ENCODE results near the gene KRTAP17-1. TPM values are rescaled to one million over a fixed set of nuclear protein-coding genes. Genes with fewer than 3 reads are reported as not detected.
"Not testable (repeated sequence)": the region's sequence is repeated elsewhere in the genome, so short reads cannot be mapped to it uniquely, and the experiment has no call there.

KRTAP17-1 gene, protein sequence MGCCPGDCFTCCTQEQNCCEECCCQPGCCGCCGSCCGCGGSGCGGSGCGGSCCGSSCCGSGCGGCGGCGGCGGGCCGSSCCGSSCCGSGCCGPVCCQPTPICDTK
- not detected for total RNA-seq (ENCODE audit: insufficient read depth, low replicate concordance)

GRCh38 chr17:41315204-41315794 is at the start of gene KRTAP17-1:
TSS of gene KRTAP17-1 (minus strand) at chr17:41315710. CDS start at chr17:41315650, 60 bp downstream.
- no peak for DNase-seq (ENCODE audit: low spot score)

- no peak for DNase-seq (ENCODE audit: low spot score)
These were observed 48.4 kb upstream of the KRTAP17-1 start for GRCh38 chr17:41363881-41364280.

- peak; percentile 2 for DNase-seq (ENCODE audit: low spot score)
These were observed 44.9 kb upstream of the KRTAP17-1 start for GRCh38 chr17:41360296-41360995.

DNA sequence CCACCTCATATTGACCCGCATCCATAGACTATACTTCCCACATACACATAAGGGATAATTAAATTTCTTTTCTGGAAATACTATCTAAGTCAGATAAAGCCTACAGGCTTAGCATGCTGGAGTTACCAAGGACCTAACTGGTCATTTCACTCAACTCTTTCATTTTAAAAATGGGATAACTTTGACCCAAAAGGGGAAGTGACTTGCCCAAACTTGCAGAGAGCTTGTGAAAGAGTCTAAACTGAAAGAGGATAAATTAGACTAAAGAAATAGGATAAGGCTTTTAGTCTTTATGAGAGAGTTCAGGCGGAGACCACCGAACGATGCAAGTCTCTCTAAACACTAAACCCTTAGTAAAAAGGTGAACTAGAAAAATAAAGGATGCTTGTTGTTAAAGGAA is 39.0 kb upstream of the KRTAP17-1 start:
- no peak for DNase-seq (ENCODE audit: low spot score)

DNA sequence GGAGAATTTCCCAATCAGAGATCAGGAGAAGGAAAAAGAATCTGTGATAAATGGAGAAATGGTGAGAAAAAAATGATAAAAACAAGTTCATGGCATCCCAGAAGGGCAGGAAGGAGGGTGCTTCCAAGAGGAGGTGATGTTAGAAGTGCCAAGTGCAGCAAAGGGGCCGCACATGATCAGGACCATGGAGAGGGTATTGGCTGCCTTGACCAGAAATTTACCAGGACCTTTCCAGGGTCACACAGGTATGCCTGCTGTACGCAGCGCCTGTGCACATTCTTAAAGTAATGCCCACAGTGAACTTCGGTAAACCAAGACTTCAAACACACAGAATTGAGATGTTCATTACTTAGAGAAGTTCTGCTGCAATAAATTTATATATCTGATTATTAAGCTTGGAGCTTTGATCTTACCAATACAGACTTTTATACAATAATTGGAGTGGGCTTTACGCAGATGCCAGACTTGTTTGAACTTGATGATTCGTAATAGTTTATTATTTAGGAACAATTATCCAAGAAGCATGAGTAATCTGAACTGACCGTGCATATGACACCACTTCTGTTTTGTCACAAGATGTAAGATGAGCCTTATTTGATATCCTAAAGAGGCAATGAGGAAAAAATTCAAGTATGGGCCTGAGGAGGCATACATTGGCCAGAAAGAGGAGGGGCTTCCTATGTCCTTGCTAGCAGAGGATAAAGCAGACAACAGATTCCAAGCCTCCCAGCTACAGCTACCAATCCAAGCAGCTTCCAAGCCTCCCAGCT is 37.3 kb upstream of the KRTAP17-1 start:
- no peak for DNase-seq (ENCODE audit: low spot score)

- DNase-seq (ENCODE audit: low spot score): no peak
These were observed 35.7 kb upstream of the KRTAP17-1 start for GRCh38 chr17:41351177-41351576.

- DNase-seq (ENCODE audit: low spot score): not testable (repeated sequence)
These were observed 34.9 kb upstream of the KRTAP17-1 start, which contains the start of gene KRT33A for GRCh38 chr17:41350381-41350878. TSS of gene KRT33A (minus strand) at chr17:41350828. CDS start at chr17:41350767, 61 bp downstream.

GRCh38 chr17:41347869-41348760 is 32.6 kb upstream of the KRTAP17-1 start:
- DNase-seq (ENCODE audit: low spot score): peak; percentile 24

DNA sequence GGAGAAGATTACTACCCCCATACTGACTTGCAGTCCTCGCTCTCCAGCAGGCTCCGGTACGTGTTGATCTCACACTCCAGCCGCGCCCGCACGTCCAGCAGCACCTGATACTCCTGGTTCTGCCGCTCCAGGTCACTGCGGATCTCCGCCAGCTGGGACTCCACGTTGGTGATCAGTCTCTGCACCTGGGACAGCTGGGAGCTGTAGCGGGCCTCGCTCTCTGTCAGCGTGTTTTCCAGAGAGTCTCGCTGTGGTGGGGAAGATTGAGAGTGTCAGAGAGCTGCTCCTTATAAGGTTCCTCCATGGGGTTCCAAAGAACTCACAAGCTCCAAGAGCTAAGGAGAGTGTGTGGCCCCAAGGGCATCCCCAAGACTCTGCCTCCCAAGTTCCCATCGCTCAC is 30.9 kb upstream of the KRTAP17-1 start:
- DNase-seq (ENCODE audit: low spot score): not testable (repeated sequence)

- DNase-seq (ENCODE audit: low spot score): no peak
These were observed 30.5 kb upstream of the KRTAP17-1 start for GRCh38 chr17:41345992-41346391.

DNA sequence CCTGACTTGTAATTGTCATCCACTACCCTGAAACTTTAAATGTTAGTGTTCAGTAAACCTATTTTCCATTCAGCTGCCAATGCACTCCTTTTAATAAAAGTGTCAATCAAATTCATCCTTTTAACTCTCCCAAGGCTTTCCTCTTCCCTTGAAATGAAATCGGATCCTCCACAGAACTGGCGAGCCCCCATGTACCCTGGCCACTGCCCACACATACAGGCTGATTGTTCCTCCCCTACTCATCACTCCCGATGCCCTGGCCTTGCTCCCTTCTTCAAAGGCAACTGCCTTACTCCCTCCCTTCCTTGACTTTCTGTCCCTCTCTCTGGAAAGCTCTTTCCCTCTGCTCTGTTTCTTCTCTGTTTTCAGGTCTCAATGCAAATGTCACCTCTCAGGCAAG is 27.5 kb upstream of the KRTAP17-1 start:
- DNase-seq (ENCODE audit: low spot score): no peak

DNA sequence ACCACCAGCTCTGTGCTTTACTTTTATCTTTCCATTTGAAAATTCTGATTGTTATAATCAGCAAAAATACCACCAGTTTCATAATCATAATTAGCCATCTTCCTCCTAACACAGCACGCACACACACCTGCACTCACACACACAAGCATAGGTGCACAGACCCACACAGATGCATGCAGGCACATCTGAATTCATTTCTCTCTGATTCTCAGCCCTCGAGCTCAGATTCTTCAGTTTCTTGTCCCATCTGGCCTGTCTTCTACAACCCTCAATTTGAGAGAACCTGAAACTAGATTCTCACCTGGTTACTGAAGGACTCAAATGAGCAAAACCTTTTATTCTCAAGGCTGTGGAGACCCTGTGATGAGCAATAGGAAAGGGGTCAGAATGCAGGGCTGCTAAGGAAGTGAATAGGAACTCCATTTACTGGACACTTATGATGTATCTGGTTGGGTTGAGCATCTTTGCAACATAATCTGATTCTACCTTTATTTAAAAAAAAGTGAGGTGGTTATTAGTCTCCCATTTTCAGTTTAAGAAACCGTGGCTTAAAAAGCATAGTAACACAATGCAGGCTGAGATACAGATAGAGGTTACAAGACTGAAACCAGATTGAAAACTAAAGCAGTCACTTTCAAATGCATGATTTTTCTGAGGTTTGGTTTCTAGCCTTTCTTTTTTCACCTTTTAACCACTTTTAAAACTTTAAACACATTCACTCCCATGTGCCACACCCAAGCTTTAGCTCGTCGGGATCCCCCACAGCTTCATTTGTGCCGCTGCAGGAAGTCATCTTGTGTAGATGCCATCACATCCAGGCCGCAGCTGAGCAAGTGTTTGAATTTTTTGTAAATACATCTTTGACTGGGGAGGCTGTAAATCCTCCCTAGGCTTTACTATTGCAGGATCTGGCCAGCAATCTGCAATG is 25.7 kb upstream of the KRTAP17-1 start:
- DNase-seq (ENCODE audit: low spot score): no peak

- no peak for DNase-seq (ENCODE audit: low spot score)
These were observed 25.0 kb upstream of the KRTAP17-1 start for GRCh38 chr17:41340494-41340893.

DNA sequence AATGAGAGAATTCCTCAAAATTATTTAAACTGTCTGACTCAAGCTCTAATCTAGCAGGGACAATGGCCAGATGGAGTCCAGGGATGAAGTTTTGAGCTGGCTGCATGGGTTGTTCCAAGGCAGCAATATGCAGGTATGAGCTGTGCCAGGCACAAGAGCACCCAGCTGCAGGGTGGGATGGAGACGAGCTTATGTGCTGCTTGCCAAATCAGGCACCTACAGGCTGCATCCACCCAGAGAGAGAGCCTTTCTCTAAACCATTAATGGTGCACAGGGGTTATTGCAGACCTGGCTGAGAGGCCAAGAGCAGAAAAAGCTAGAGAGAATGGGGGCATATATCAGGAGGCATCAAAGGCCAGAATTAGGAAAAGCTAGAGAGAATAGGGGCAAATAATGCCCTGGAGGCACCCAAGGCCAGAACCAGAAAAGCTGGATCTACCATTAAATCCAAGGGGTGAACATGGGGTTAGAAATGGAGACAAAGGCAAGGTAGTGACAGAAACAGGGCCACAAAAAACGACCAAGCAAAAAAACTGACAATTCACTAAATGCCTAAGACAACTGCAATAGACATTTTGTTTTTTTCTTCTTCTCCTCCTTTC is 24.2 kb upstream of the KRTAP17-1 start:
- no peak for DNase-seq (ENCODE audit: low spot score)

DNA sequence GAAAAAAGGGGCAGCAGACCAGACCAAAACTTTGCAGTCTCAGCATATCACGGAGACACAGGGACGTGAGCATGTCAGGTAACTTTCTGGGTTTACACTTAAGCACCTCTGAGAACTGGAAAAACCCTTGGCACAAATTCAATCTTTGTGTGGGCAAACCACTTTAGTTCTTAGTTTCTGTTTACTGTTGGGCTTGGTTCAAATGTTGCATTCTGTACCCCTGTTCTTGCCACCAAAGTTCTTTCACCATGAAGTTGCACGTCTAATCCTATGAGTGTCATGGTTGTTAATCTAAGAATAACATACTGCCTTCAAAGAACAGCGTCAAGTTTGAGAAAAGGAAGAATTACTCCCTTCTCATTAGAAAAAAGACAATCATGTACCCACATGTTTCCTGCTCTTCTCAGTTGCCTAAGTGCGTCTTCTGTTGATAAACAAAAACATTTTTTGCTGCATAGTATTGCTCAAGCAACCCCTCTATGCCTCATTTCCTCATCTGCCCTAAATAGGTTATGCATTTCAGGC is 23.5 kb upstream of the KRTAP17-1 start:
- DNase-seq (ENCODE audit: low spot score): peak; percentile 27

GRCh38 chr17:41335747-41336146 is 20.2 kb upstream of the KRTAP17-1 start:
- DNase-seq (ENCODE audit: low spot score): no peak

- DNase-seq (ENCODE audit: low spot score): no peak
These were observed 19.1 kb upstream of the KRTAP17-1 start for GRCh38 chr17:41334385-41335305.

- DNase-seq (ENCODE audit: low spot score): no peak
These were observed 18.3 kb upstream of the KRTAP17-1 start for GRCh38 chr17:41333836-41334235.
